PC-3 (cell line): Measurements from ENCODE around the gene ADAM15. TPM values are rescaled to one million over a fixed set of nuclear protein-coding genes. Genes with fewer than 3 reads are reported as not detected.

Source experiments
- ATAC-seq: fragments of 200-7000 bp; cut with Tn5 transposase; 2 replicates; pipeline ENCODE4 v1.9.1; 2020; ENCODE audit warnings: mild to moderate bottlenecking, moderate library complexity
- BruUV-seq: library from RNA; stranded (reverse); fragments of 400-500 nt; replicated peaks from 2 replicates; lab custom pipeline; 2021; lab: Mats Ljungman, UMichigan
- CTCF ChIA-PET: fragments of 300-600 bp; sonication (Branson Sonifier 250); formaldehyde crosslinking; loops from one replicate; lab custom pipeline; 2022; ENCODE audit warnings: antibody characterized with exemption; lab: Charles Lee
- POLR2A ChIA-PET: fragments of 300-600 bp; sonication (Branson Sonifier 250); formaldehyde crosslinking; loops from one replicate; lab custom pipeline; 2022; ENCODE audit warnings: antibody characterized with exemption; ENCODE audit not compliant: unreplicated experiment; lab: Charles Lee
- DNase-seq: peaks from one replicate; pipeline ENCODE4 v3.0.0-alpha.2; 2015
- H2AFZ ChIP-seq: fragments of 300-600 bp; sonication (generic); 2 replicates; pipeline ENCODE4 v1.6.0; 2016; ENCODE audit warnings: antibody characterized with exemption, low read length
- H3F3A ChIP-seq: fragments of 300-600 bp; sonication (generic); one replicate; pipeline ENCODE4 v1.6.0; 2017; ENCODE audit warnings: antibody characterized with exemption, low read length, control low read depth, mild to moderate bottlenecking; ENCODE audit not compliant: unreplicated experiment
- H3K27ac ChIP-seq: fragments of 300-600 bp; sonication (generic); 2 replicates; pipeline ENCODE4 v1.5.1; 2016; ENCODE audit warnings: mild to moderate bottlenecking, low read length
- H3K27me3 ChIP-seq: fragments of 300-600 bp; sonication (generic); 2 replicates; pipeline ENCODE4 v1.6.1; 2016; ENCODE audit warnings: low read length, mixed read lengths
- H3K36me3 ChIP-seq: fragments of 300-600 bp; sonication (generic); 2 replicates; pipeline ENCODE4 v1.6.1; 2016; ENCODE audit warnings: low read depth, mixed run types, low read length, mixed read lengths
- H3K4me1 ChIP-seq: fragments of 300-600 bp; sonication (generic); 2 replicates; pipeline ENCODE4 v1.5.1; 2016; ENCODE audit warnings: low read length; ENCODE audit not compliant: insufficient read depth
- H3K4me2 ChIP-seq: fragments of 300-600 bp; sonication (generic); 2 replicates; pipeline ENCODE4 v1.6.0; 2016; ENCODE audit warnings: low read length
- H3K4me3 ChIP-seq: fragments of 300-600 bp; sonication (generic); 2 replicates; pipeline ENCODE4 v1.5.1; 2016; ENCODE audit warnings: mild to moderate bottlenecking, low read length, mixed read lengths
- H3K79me2 ChIP-seq: fragments of 300-600 bp; sonication (generic); 2 replicates; pipeline ENCODE4 v1.6.1; 2017; ENCODE audit warnings: low read length, mixed read lengths
- H3K9ac ChIP-seq: fragments of 300-600 bp; sonication (generic); 2 replicates; pipeline ENCODE4 v1.6.0; 2016; ENCODE audit warnings: mild to moderate bottlenecking, low read length
- H3K9me2 ChIP-seq: fragments of 300-600 bp; sonication (generic); replicated peaks from 2 replicates; pipeline ENCODE4 v1.6.1; 2016; ENCODE audit warnings: mixed run types, low read length, mixed read lengths
- H3K9me3 ChIP-seq: fragments of 300-600 bp; sonication (generic); 2 replicates; pipeline ENCODE4 v1.6.1; 2016; ENCODE audit warnings: low read length, mixed read lengths
- H4K20me1 ChIP-seq: fragments of 300-600 bp; sonication (generic); 2 replicates; pipeline ENCODE4 v1.6.1; 2016; ENCODE audit warnings: low read length, mixed read lengths
- EZH2 ChIP-seq: fragments of 300-600 bp; sonication (generic); IDR thresholded peaks from one replicate; pipeline ENCODE4 v1.6.1; 2017; ENCODE audit warnings: antibody characterized with exemption, mild to moderate bottlenecking, low read length; ENCODE audit not compliant: unreplicated experiment
- EZH2phosphoT487 ChIP-seq: fragments of 300-600 bp; sonication (generic); IDR thresholded peaks from 2 replicates; pipeline ENCODE4 v1.6.1; 2018; ENCODE audit warnings: mild to moderate bottlenecking, antibody characterized with exemption, low read length, borderline replicate concordance
- intact Hi-C: fragments of 100-400 bp; cut with micrococcal nuclease; formaldehyde crosslinking; loops from 2 replicates; pipeline ENCODE4 v1.9.0; 2023
- total RNA-seq: library from RNA; depleted of rRNA; stranded (reverse); fragments of >200 nt; gene quantifications from 2 replicates; pipeline ENCODE4 v1.2.3, GENCODE V29; 2014
- TF ChIP-seq, protein P1 (sequence below): fragments of 300-600 bp; sonication (generic); conservative IDR thresholded peaks from 2 replicates; pipeline ENCODE4 v1.5.1; 2017; ENCODE audit warnings: antibody characterized with exemption, low read depth, mild to moderate bottlenecking, low read length

The ADAM15 gene
- total RNA-seq, 1 experiment from 2014 or later: 334 TPM

DNA sequence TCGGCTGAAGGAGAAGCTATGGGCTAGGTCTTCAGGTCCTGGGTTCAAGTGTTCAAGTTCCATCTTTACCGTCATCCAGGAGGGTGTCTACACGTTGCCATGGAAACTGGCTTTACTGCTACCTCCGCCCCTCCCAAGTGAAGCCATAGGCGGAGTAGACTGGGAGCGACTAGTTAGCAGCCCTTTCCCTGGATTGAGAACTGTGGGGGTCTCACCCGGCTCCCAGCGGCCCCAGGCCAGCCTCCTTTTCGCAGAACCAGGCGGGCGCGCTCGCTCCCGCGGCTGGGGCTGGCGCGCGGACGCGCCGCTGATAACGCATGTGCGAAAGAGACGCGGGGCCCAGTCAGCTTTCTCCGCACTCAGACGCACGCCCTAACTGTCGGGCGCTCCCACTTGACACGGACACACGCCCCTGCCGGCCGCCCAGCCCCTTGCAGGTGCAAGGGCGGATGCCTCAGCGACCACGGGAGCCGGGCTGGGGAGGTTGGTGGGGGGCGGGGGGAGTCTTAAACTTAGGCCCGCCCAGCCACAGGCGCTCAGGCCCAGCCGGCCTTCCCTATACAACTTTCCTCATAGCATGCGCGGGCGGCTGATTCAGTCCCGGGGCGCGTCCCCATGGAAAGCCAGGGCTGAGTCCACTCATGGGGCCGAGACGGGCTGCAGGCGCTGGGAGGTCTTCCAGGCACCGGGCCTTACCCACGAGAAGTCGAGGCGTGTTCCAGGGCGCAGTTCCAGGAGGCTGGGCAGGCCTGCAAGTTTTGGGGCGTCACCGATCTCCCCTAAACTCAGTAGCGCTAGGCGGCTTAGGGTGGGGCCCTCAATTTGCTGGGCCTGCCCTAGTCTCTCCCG is 19.8 kb downstream of the ADAM15 start:
- ATAC-seq: peak; percentile 94
- Histone ChIP-seq H3K4me2 (peak overlapping the region; percentile 81), H3K9me3 (no peaks in the 10 kb centered on the region), H3K9ac (peak overlapping the region; percentile 43), H3K27ac (no peak overlapping the region), H3K4me3 (peak overlapping the region; percentile 56), H3K79me2 (no peaks in the 10 kb centered on the region), H3K9me2 (no peaks in the 10 kb centered on the region), H4K20me1 (no peaks in the 10 kb centered on the region), H2AFZ (peak overlapping the region; percentile 81), H3K4me1 (peaks cover 11% of the 10 kb centered on the region; the same call in 1 of the 2 replicates), H3F3A (no peaks in the 10 kb centered on the region), H3K27me3 (no peaks in the 10 kb centered on the region), H3K36me3 (no peaks in the 10 kb centered on the region)
- intact Hi-C loops: no loop called here
- peak; percentile 93 for DNase-seq
- TF ChIP-seq, protein P1, sequence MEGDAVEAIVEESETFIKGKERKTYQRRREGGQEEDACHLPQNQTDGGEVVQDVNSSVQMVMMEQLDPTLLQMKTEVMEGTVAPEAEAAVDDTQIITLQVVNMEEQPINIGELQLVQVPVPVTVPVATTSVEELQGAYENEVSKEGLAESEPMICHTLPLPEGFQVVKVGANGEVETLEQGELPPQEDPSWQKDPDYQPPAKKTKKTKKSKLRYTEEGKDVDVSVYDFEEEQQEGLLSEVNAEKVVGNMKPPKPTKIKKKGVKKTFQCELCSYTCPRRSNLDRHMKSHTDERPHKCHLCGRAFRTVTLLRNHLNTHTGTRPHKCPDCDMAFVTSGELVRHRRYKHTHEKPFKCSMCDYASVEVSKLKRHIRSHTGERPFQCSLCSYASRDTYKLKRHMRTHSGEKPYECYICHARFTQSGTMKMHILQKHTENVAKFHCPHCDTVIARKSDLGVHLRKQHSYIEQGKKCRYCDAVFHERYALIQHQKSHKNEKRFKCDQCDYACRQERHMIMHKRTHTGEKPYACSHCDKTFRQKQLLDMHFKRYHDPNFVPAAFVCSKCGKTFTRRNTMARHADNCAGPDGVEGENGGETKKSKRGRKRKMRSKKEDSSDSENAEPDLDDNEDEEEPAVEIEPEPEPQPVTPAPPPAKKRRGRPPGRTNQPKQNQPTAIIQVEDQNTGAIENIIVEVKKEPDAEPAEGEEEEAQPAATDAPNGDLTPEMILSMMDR: peak; percentile 55
- TF ChIP-seq EZH2: no peak
- POLR2A ChIA-PET: interaction anchor here (0.6 kb wide), 1 partner anchor 19 kb away, joined by 11 read pairs; no protein-coding TSS in a partner anchor
- BruUV-seq: no TSS peak
- CTCF ChIA-PET: interaction anchor here (0.5 to 1.0 kb wide), 4 partner anchors 9 to 20 kb away, joined by 3 to 10 read pairs (median 8); partner anchors contain the start of gene ADAM15

DNA sequence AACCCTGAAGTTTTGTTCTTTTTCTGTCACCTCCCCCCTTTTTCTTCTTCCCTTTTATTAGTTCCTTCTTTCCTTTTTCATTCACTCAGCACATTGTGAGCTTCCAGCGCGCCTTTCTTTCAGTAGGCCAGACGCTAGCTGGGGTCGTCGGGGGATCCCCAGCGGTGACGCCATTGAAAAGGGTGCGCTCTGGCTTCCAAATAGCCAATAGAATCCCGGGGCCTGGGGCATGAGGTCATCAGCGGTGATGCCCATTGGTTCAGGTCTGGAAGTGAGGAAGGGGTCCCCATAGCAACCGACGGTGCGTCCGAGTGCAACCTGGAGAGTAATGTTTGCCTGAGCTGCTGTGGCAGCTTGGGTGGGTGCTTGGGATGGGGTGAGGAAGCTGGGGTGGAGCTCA is 20.6 kb downstream of the ADAM15 start:
- Histone ChIP-seq H3F3A (no peaks in the 10 kb centered on the region), H3K4me1 (peaks cover 11% of the 10 kb centered on the region; the same call in 1 of the 2 replicates), H2AFZ (no peak overlapping the region), H3K79me2 (no peaks in the 10 kb centered on the region), H4K20me1 (no peaks in the 10 kb centered on the region), H3K9me3 (no peaks in the 10 kb centered on the region), H3K4me3 (no peak overlapping the region), H3K4me2 (no peak overlapping the region), H3K27ac (no peak overlapping the region), H3K36me3 (no peaks in the 10 kb centered on the region), H3K9ac (no peak overlapping the region), H3K9me2 (no peaks in the 10 kb centered on the region), H3K27me3 (no peaks in the 10 kb centered on the region)
- TF ChIP-seq EZH2phosphoT487 (no peak), EZH2 (no peak)
- TF ChIP-seq, protein P1: no peak
- ChIA-PET POLR2A (no interaction called here), CTCF (interaction anchor here (0.6 kb wide), 1 partner anchor 69 kb away, joined by 12 read pairs; the partner anchor contains the start of gene ZBTB7B)
- ATAC-seq (no peak), DNase-seq (no peak)
- intact Hi-C loops: no loop called here
- BruUV-seq: TSS peak; percentile 3
